KOPT-K1 (cell line): Measurements from ENCODE around the gene BAG1.
A peak's percentile ranks its signal among the peaks of the same experiment; 100 is the strongest.

ENCODE experiments used
- H3K27ac ChIP-seq: fragments of 200-600 bp; sonication (generic); 2 replicates; pipeline ENCODE4 v1.5.1; 2016; ENCODE audit warnings: antibody characterized with exemption, mild to moderate bottlenecking, low read depth, low read length; ENCODE audit not compliant: poor library complexity, severe bottlenecking
- H3K36me3 ChIP-seq: fragments of 200-600 bp; sonication (generic); 2 replicates; pipeline ENCODE4 v1.5.1; 2017; ENCODE audit warnings: antibody characterized with exemption, mild to moderate bottlenecking, low read length, moderate library complexity; ENCODE audit not compliant: insufficient read depth
- H3K9me3 ChIP-seq: fragments of 200-600 bp; sonication (generic); 2 replicates; pipeline ENCODE4 v1.5.1; 2017; ENCODE audit warnings: antibody characterized with exemption, low read length, mild to moderate bottlenecking; ENCODE audit not compliant: insufficient read depth, poor library complexity, severe bottlenecking

BAG1 gene

GRCh38 chr9:33289936-33290246 lies 25.4 kb upstream of the BAG1 start:
- H3K27ac ChIP-seq: peak overlapping the region; percentile 82
- no peaks in the 10 kb centered on the region for H3K9me3 ChIP-seq

DNA sequence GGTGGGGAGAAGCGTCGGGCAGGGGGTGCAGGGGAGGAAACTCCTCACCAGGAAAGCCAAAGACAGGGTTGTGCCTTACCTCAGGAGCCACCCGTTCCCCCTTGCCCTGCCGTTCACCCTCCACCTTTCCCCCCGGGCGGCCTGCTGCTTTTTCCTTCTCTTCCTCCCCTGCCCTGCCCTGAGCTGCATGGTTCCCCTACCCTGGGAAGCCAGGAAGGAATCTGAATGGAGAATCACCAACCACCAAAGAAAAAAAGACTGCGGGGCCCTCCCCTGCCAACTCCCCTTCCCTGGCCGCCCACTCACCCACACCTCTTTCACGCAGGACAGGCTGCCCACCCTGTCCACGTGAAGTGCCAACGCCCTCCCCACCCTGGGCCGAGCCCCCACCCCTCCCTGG lies 25.0 kb upstream of the BAG1 start:
- H3K9me3 ChIP-seq: no peaks in the 10 kb centered on the region
- H3K27ac ChIP-seq: peak overlapping the region; percentile 82
- peaks cover 27% of the 10 kb centered on the region for H3K36me3 ChIP-seq

More at GRCh38 chr9:33289936-33290246, 25.4 kb upstream of the BAG1 start:
- peaks cover 31% of the 10 kb centered on the region for H3K36me3 ChIP-seq

GRCh38 chr9:33288828-33289483 lies 24.4 kb upstream of the BAG1 start:
- H3K9me3 ChIP-seq: no peaks in the 10 kb centered on the region
- peak overlapping the region; percentile 82 for H3K27ac ChIP-seq
- peaks cover 22% of the 10 kb centered on the region for H3K36me3 ChIP-seq

GRCh38 chr9:33288235-33288634 lies 23.7 kb upstream of the BAG1 start:
- H3K27ac ChIP-seq: no peak overlapping the region
- H3K9me3 ChIP-seq: no peaks in the 10 kb centered on the region
- peaks cover 15% of the 10 kb centered on the region for H3K36me3 ChIP-seq

GRCh38 chr9:33287087-33287490 lies 22.6 kb upstream of the BAG1 start:
- Histone ChIP-seq H3K27ac (no peak overlapping the region), H3K36me3 (peaks cover 14% of the 10 kb centered on the region), H3K9me3 (no peaks in the 10 kb centered on the region)

DNA sequence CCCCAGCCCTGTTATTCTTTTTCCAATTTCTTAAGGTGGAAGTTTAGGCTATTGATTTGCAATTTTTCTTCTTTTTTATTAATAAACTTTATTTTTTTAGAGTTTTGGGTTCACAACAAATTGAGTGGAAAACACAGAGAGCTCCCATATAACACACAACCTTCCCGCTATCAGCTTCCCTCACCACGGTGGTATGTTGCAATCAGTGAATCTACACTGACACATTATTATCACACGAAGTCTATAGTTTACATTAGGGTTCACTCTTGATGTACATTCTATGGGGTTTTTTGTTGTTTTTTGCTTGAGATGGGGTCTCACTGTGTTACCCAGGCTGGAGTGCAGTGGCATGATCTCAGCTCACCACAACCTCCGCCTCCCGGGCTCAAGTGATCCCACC lies 21.0 kb upstream of the BAG1 start:
- Histone ChIP-seq H3K27ac (no peak overlapping the region), H3K9me3 (no peaks in the 10 kb centered on the region), H3K36me3 (peaks cover 24% of the 10 kb centered on the region)

GRCh38 chr9:33277484-33277883 lies 13.0 kb upstream of the BAG1 start:
- H3K27ac ChIP-seq: no peak overlapping the region
- H3K9me3 ChIP-seq: no peaks in the 10 kb centered on the region
- peaks cover 92% of the 10 kb centered on the region for H3K36me3 ChIP-seq

GRCh38 chr9:33273972-33274328 lies 9.4 kb upstream of the BAG1 start:
- Histone ChIP-seq H3K27ac (no peak overlapping the region), H3K36me3 (peaks cover 91% of the 10 kb centered on the region), H3K9me3 (no peaks in the 10 kb centered on the region)

DNA sequence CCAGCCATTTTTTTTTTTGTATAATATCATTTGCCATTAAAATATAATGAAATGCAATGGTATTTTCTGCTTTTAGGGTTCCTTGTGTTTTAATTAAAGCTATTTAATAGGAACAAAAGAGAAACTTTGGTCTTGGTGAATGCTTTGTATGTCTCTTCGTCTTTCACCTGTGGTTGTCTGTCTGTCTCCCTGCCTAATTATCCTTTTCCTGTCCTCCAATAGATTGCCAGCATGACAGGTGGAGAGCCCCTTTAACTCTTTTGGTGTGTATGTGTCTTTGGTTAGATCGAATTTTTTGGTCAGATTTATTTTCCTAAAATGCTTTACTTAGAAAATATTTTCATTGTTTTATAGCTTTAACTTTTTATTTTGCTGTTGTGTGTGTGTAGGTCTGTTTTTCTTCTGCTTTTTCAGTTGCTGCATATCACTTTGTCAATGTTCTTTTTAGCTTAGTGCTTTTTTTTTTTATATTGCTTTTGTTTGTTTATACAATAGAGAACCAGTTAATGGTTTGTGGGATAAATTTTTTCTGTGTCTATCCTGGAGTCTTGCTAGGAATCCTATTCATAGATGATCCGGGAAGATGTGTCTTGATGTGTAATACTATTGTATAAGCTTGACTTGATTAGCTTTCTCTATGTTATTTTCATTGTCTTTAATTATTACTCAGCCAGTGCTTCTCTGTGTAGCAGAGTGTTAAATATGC lies 8.9 kb upstream of the BAG1 start:
- H3K27ac ChIP-seq: no peak overlapping the region
- H3K36me3 ChIP-seq: peaks cover 88% of the 10 kb centered on the region
- no peaks in the 10 kb centered on the region for H3K9me3 ChIP-seq

DNA sequence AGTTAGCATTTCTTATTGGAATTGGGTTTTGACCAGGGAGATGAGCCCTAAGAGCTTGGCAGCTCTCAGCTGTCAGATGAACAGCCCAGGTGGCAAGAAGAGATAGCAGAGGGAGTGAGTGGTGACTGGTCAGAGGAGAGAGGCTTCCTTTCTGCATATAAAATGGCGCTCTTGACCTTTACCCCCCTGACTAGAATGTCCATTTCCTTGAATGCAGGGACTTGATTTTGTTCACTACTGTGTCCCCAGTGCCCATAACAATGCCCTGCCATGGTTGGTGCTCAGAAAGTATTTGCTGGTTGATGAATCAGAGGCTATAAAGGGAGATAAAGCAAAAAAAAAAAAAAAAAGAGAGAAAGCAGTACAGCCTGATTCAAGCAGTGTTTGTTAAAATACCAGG lies 7.6 kb upstream of the BAG1 start:
- H3K9me3 ChIP-seq: no peaks in the 10 kb centered on the region
- peaks cover 88% of the 10 kb centered on the region for H3K36me3 ChIP-seq

DNA sequence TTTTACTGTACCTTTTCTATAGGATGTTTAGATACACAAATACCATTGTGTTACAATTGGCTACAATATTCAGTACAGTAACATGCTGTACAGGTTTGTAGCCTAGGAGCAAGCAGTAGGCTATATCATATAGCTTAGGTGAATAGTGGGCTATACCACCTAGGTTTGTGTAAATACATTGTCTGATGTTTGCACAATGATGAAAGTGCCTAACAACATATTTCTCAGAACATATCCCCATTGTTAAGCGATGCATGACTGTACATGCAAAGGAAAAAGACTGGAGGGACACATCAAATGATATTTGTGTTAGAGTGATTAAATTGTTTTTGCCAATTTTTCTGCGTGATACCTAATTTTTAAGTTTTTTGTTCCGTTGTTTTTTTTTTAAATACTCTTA lies 5.6 kb upstream of the BAG1 start:
- Histone ChIP-seq H3K36me3 (peaks cover 77% of the 10 kb centered on the region), H3K27ac (no peak overlapping the region), H3K9me3 (no peaks in the 10 kb centered on the region)

More for the DNA sequence above, 7.6 kb upstream of the BAG1 start:
- no peak overlapping the region for H3K27ac ChIP-seq

GRCh38 chr9:33267151-33267767 lies 2.8 kb upstream of the BAG1 start:
- Histone ChIP-seq H3K36me3 (peaks cover 55% of the 10 kb centered on the region), H3K27ac (no peak overlapping the region), H3K9me3 (no peaks in the 10 kb centered on the region)

DNA sequence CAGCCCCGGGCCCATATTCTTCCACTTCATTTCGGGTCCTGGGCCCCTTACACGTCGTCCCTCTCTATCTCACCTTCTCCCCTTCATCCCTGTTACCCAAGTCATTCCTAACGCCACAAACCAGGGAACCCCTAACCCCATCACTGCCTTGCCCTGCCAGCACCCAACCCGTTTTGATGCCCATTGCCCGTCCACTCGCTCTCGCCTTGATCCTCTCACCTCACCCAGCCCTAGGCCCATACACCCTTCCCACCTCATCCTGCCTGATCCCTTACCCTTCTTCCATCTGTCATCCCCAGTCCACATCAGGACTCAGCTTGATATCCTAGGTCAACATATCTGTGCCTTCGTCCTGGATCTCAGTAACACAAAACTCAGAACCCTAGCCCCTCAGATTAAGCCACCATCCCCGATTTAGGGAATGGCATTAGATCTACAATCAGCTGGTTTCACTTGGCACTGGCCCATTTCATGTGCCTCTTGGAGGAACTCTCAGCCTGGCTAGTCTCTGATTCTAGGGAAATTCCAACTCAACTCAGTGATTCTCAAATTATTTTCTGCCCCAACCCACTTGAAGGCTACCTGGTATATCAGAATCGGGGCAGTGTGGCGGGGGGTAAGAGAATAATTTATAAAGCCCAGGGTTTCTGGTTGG lies 830 bp upstream of the BAG1 start:
- Histone ChIP-seq H3K36me3 (peaks cover 56% of the 10 kb centered on the region), H3K27ac (peak overlapping the region; percentile 82), H3K9me3 (no peaks in the 10 kb centered on the region)

- Histone ChIP-seq H3K9me3 (no peaks in the 10 kb centered on the region), H3K36me3 (peaks cover 59% of the 10 kb centered on the region), H3K27ac (peak overlapping the region; percentile 82)
These were observed 470 bp downstream of the BAG1 start for GRCh38 chr9:33264003-33264472.
